GM10248 (cell line): Measurements from ENCODE around the gene C4orf50.

Experiments
- CTCF ChIA-PET: fragments of 300-600 bp; sonication (Branson Sonifier 250); formaldehyde crosslinking; extraction: SDS; loops from one replicate; lab custom pipeline; 2021; ENCODE audit warnings: antibody characterized with exemption; lab: Yijun Ruan, JAX
- POLR2A ChIA-PET: fragments of 350-650 bp; sonication (Branson Sonifier 250); formaldehyde crosslinking; extraction: SDS; loops from one replicate; lab custom pipeline; 2020; ENCODE audit warnings: antibody characterized with exemption; lab: Yijun Ruan, JAX
- DNase-seq: peaks from one replicate; pipeline ENCODE4 v3.0.0; 2012; ENCODE audit errors: extremely low spot score
- CTCF ChIP-seq: IDR thresholded peaks from 2 replicates; pipeline ENCODE4 v1.5.1; 2012; ENCODE audit warnings: mild to moderate bottlenecking, low read depth; ENCODE audit errors: extremely low read depth, missing control alignments, control extremely low read depth

Gene C4orf50

GRCh38 chr4:6031846-6032245 is 13.6 kb upstream of the C4orf50 start:
- no peak for DNase-seq
- ChIA-PET POLR2A (no interaction called here), CTCF (interaction anchor here (1.0 to 3.8 kb wide), 5 partner anchors 10 to 298 kb away, joined by 3 to 12 read pairs (median 4); no protein-coding TSS in a partner anchor)
- no peak for TF ChIP-seq CTCF

- CTCF ChIA-PET: interaction anchor here (1.1 kb wide), 1 partner anchor 9 kb away, joined by 3 read pairs; no protein-coding TSS in a partner anchor
- no peak for TF ChIP-seq CTCF
- POLR2A ChIA-PET: no interaction called here
- DNase-seq: no peak
These were observed 12.4 kb upstream of the C4orf50 start for GRCh38 chr4:6030679-6031078.

- ChIA-PET POLR2A (no interaction called here), CTCF (interaction anchor here (1.1 kb wide), 1 partner anchor 10 kb away, joined by 4 read pairs; the partner anchor contains the start of gene C4orf50)
- DNase-seq: no peak
- TF ChIP-seq CTCF: no peak
These were observed 11.0 kb upstream of the C4orf50 start for GRCh38 chr4:6029254-6029653.

DNA sequence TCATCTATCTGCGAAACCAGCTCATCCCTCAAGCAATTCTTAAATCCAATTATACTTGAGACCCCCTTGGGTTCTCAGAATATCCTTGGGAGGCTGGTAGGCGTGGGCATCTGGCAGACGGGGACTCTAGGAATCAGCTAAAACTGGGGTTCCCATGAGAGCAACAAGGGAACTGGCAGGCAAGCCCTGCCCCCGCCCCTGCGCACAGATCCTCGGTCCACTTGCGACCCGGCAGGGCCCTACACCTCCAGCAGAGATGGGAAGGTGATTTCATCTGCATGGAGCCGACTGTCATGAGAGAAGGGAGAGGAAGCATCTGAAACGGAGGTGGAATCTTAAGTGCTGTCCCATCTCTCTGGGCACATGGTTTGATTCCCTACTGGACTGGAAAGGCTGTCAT is 9.9 kb upstream of the C4orf50 start:
- DNase-seq: no peak
- POLR2A ChIA-PET: no interaction called here
- TF ChIP-seq CTCF: no peak
- CTCF ChIA-PET: interaction anchor here (1.4 kb wide), 1 partner anchor 299 kb away, joined by 5 read pairs; no protein-coding TSS in a partner anchor

DNA sequence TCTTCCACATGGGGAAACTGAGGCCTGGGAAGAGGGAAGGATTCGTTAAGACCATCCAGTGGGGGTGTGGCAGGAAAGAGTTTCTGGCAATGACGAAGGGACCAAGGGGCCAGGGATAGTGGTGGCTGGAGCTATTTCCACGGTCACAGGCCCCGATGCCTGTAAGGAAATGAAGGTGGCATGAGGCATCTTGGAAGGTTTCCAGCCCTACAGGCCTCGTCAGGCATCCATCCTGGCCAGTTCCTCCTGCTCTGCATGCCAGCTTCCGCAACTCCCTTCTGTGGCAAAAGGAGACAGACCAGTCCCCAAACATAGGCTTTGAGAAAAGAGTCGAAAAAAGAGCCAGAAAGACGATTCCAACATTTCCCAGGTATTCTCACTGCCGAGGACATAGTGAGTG is 9.2 kb upstream of the C4orf50 start:
- ChIA-PET POLR2A (no interaction called here), CTCF (interaction anchor here (1.0 to 1.4 kb wide), 2 partner anchors 29 to 300 kb away, joined by 3 to 5 read pairs; no protein-coding TSS in a partner anchor)
- DNase-seq: no peak
- no peak for TF ChIP-seq CTCF

DNA sequence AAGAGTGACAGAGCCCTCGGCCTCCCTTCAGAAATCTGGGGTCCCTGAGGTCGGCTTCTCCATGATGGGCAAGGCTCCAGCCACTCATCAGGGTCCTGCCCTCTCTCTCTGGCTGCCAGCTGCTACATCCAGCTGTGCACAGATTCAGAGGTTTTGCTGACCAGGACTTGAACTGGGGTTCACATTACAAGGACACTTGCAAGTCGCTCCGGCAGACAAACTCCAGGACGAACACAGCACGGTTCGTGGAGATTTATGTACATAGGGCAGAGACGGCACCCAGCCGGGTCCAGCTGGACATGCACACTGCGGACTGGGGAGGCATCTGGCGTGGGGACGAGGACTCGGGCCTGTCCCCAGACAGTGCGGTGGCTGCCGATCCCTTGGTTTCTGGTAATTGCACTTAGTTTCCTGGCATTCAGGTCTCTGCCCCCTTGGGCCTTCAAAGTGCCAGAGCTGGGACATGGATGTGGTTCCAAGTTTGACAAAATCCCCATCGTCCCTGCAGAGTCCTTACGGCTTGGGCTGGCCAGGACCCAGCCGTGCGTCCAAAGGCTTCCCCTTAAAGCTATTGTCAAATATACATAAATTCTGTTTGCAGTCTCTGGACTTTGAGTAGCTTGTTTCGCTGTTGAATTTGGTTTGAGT is 6.2 kb upstream of the C4orf50 start:
- TF ChIP-seq CTCF: no peak
- ChIA-PET CTCF (interaction anchor here (3.1 kb wide), 1 partner anchor 26 kb away, joined by 14 read pairs; no protein-coding TSS in a partner anchor), POLR2A (no interaction called here)
- DNase-seq: no peak
